ENCODE measurements around the gene MRPL37. TPM values are rescaled to one million over a fixed set of nuclear protein-coding genes. Genes with fewer than 3 reads are reported as not detected.
A peak's percentile ranks its signal among the peaks of the same experiment; 100 is the strongest.

MRPL37 gene
- total RNA-seq, 3 donors from 2014 or later (not counting 1 experiment from before 2014, with no cell fraction given), result 23.0 to 31.9 (median 28.8) TPM

DNA sequence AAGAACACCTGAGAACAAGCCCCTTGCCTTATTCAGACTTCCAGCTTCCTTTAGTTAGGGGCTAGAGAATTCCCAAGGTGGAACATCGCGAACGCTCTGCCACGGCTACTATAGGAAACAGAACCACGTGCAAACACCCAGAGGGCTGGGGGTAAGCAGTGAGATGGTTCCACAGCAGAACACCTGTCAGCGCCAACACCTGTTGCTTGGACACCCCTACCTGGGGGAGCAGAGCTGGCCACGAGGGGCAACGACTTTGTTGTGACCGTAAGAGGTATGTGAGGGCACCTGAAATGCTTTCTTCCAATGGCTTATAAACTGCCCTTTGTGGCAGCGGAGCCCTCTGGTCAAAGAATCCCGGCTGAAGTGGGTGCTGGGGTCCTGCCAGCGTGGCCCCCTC is 50.7 kb downstream of the MRPL37 start:
- H3K27me3 Mint-ChIP-seq (ENCODE audit: low read depth in 2 of 2), result no peaks in the 10 kb centered on the region
- H3K36me3 ChIP-seq (ENCODE audit: control insufficient read depth, insufficient read depth, low read length), result peaks cover 34% of the 10 kb centered on the region
- WGBS (ENCODE audit: insufficient coverage), result 97% methylated on average over 12 of the region's 12 CpGs

DNA sequence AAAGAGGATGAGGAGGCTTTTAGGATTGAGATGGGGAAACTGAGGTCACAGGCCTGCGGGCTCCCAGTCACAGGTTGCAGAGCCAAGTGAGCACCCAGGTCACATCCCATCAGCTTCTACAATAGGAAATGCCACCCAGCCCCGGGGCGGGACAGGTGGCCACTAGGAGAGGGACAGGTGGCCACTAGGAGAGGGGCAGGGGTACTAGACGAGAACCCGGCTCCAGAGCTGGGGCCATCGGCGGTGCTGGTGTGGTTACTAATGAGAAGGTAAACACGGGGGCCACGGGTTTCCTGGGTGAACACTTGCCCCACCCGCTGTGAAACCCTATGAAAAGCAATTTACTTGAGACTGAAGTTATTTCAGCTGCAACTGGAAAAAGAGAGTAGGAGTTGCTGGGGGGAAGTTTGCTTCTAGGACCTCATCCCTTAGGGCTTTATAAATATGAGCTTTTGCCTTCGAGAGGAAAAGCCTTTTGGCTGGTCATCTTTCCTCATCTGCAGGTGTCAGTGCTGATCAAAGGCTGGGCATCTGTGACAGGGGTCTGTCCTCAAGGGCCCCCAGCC is 52.5 kb downstream of the MRPL37 start:
- Histone ChIP-seq H3K9me3 (ENCODE audit: control insufficient read depth, insufficient read depth, low read length) (no peaks in the 10 kb centered on the region), H3K36me3 (ENCODE audit: control insufficient read depth, insufficient read depth, low read length) (peaks cover 23% of the 10 kb centered on the region), H3K4me1 (ENCODE audit: control insufficient read depth, insufficient read depth, low read length) (peaks cover 3% of the 10 kb centered on the region), H3K27ac (ENCODE audit: low read length) (no peak overlapping the region), H3K4me3 (ENCODE audit: low read length) (no peak overlapping the region), H3K27me3 (ENCODE audit: control insufficient read depth, insufficient read depth, low read length) (no peaks in the 10 kb centered on the region)
- no peaks in the 10 kb centered on the region for H3K9me3 Mint-ChIP-seq
- H3K27ac Mint-ChIP-seq, result peak overlapping the region; percentile 82
- peak in 1 of 3 donors; percentile 28 for ATAC-seq
- intact Hi-C loops (cut with micrococcal nuclease), result no loop called here
- H3K4me3 Mint-ChIP-seq, result peak overlapping the region; percentile 17
- H3K4me1 Mint-ChIP-seq, result peaks cover 31 to 36% of the 10 kb centered on the region in 2 donors
- TF ChIP-seq CTCF (IDR thresholded peaks at IDR 0.05), result no peak
- DNase-seq, result no peak
- no peaks in the 10 kb centered on the region for H3K36me3 Mint-ChIP-seq
- no peaks in the 10 kb centered on the region for H3K27me3 Mint-ChIP-seq (ENCODE audit: low read depth in 2 of 2)
- 75% methylated on average over 11 of the region's 11 CpGs for WGBS (ENCODE audit: insufficient coverage)

More for the DNA sequence above, 50.7 kb downstream of the MRPL37 start:
- peaks cover 25 to 26% of the 10 kb centered on the region in 2 donors for H3K4me1 Mint-ChIP-seq
- no peaks in the 10 kb centered on the region for H3K9me3 ChIP-seq (ENCODE audit: control insufficient read depth, insufficient read depth, low read length)
- peaks cover 3% of the 10 kb centered on the region for H3K4me1 ChIP-seq (ENCODE audit: control insufficient read depth, insufficient read depth, low read length)
- peak overlapping the region in 1 of 2 donors; percentile 45 for H3K27ac Mint-ChIP-seq
- TF ChIP-seq CTCF (IDR thresholded peaks at IDR 0.05), result no peak
- intact Hi-C loops (cut with micrococcal nuclease), result no loop called here
- no peaks in the 10 kb centered on the region for H3K9me3 Mint-ChIP-seq
- no peak overlapping the region for H3K4me3 ChIP-seq (ENCODE audit: low read length)
- ATAC-seq, result no peak
- H3K36me3 Mint-ChIP-seq, result no peaks in the 10 kb centered on the region
- H3K4me3 Mint-ChIP-seq, result no peak overlapping the region
- no peak for DNase-seq
- no peak overlapping the region for H3K27ac ChIP-seq (ENCODE audit: low read length)
- H3K27me3 ChIP-seq (ENCODE audit: control insufficient read depth, insufficient read depth, low read length), result no peaks in the 10 kb centered on the region

DNA sequence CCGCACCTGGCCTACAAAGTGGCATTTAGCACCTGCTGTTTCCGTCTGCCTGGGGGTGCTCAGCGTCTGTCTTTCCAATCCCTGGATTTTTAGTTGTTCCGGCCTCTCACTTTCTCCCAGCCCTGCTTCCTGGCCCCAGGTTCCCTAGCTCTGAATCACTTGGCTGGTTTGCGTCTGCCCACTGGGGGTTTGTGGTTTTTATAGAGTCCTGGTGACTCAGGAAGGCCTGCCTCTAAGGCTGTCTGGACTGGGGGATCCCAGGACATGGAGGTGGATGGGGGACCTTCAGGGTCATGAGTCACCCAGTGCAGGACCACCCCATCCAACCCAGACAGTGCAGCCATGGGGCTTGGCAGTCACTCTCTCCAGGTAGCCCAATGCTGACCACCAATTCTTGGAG is 53.5 kb downstream of the MRPL37 start:
- Mint-ChIP-seq H3K4me3 (peak overlapping the region; percentile 31), H3K27ac (peak overlapping the region; percentile 82), H3K4me1 (peaks cover 31 to 40% of the 10 kb centered on the region in 2 donors), H3K9me3 (no peaks in the 10 kb centered on the region), H3K27me3 (ENCODE audit: low read depth in 2 of 2) (no peaks in the 10 kb centered on the region), H3K36me3 (no peaks in the 10 kb centered on the region)
- no peak for ATAC-seq
- no peak overlapping the region for H3K4me3 ChIP-seq (ENCODE audit: low read length)
- no peak for DNase-seq
- peaks cover 15% of the 10 kb centered on the region for H3K36me3 ChIP-seq (ENCODE audit: control insufficient read depth, insufficient read depth, low read length)
- intact Hi-C loops (cut with micrococcal nuclease), result no loop called here
- no peaks in the 10 kb centered on the region for H3K27me3 ChIP-seq (ENCODE audit: control insufficient read depth, insufficient read depth, low read length)
- peaks cover 3% of the 10 kb centered on the region for H3K4me1 ChIP-seq (ENCODE audit: control insufficient read depth, insufficient read depth, low read length)
- WGBS (ENCODE audit: insufficient coverage), result 71% methylated on average over 5 of the region's 5 CpGs
- H3K27ac ChIP-seq (ENCODE audit: low read length), result no peak overlapping the region
- no peak for TF ChIP-seq CTCF (IDR thresholded peaks at IDR 0.05)
- no peaks in the 10 kb centered on the region for H3K9me3 ChIP-seq (ENCODE audit: control insufficient read depth, insufficient read depth, low read length)

GRCh38 chr1:54254055-54254454 is 54.1 kb downstream of the MRPL37 start:
- Mint-ChIP-seq H3K4me3 (no peak overlapping the region), H3K27ac (peak overlapping the region; percentile 82), H3K36me3 (no peaks in the 10 kb centered on the region), H3K9me3 (no peaks in the 10 kb centered on the region), H3K4me1 (peaks cover 32 to 43% of the 10 kb centered on the region in 2 donors), H3K27me3 (ENCODE audit: low read depth in 2 of 2) (no peaks in the 10 kb centered on the region)
- intact Hi-C loops (cut with micrococcal nuclease), result no loop called here
- TF ChIP-seq CTCF (IDR thresholded peaks at IDR 0.05), result no peak
- DNase-seq, result no peak
- Histone ChIP-seq H3K4me1 (ENCODE audit: control insufficient read depth, insufficient read depth, low read length) (peaks cover 3% of the 10 kb centered on the region), H3K36me3 (ENCODE audit: control insufficient read depth, insufficient read depth, low read length) (peaks cover 11% of the 10 kb centered on the region), H3K27me3 (ENCODE audit: control insufficient read depth, insufficient read depth, low read length) (no peaks in the 10 kb centered on the region), H3K9me3 (ENCODE audit: control insufficient read depth, insufficient read depth, low read length) (no peaks in the 10 kb centered on the region), H3K4me3 (ENCODE audit: low read length) (no peak overlapping the region), H3K27ac (ENCODE audit: low read length) (no peak overlapping the region)
- 49% methylated on average over 10 of the region's 10 CpGs for WGBS (ENCODE audit: insufficient coverage)
- no peak for ATAC-seq
